NK-92 (cell line): ENCODE results near the gene PIGZ.
"Not testable (repeated sequence)": the region's sequence is repeated elsewhere in the genome, so short reads cannot be mapped to it uniquely, and the experiment has no call there.

ENCODE experiments used
- DNase-seq: peaks from one replicate; lab custom pipeline; 2025; ENCODE audit not compliant: unreplicated experiment; lab: John Stamatoyannopoulos, UW

Gene PIGZ

DNA sequence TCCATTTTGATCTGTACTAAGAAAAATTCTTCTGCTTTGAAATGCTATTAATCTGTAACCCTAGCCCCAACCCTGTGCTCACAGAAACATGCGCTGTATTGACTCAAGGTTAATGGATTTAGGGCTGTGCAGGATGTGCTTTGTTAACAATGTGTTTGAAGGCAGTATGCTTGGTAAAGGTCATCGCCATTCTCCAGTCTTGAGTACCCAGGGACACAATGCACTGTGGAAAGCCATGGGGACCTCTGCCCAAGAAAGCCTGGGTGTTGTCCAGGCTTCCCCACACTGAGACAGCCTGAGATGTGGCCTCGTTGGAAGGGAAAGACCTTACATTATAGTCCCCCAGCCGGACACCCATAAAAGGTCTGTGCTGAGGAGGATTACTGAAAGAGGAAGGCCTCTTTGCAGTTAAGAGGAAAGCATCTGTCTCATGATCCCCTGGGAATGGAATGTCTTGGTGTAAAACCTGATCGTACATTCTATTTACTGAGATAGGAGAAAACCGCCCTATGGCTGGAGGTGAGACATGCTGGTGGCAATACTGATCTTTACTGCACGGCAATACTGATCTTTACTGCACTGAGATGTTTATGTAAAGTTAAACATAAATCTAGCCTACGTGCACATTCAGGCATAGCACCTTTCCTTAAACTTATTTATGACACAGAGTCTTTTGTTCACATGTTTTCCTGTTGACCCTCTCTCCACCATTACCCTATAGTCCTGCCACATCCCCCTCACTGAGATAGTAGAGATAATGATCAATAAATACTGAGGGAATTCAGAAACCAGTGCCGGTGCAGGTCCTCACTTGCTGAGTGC lies 6.3 kb downstream of the PIGZ start:
- DNase-seq: no peak

DNA sequence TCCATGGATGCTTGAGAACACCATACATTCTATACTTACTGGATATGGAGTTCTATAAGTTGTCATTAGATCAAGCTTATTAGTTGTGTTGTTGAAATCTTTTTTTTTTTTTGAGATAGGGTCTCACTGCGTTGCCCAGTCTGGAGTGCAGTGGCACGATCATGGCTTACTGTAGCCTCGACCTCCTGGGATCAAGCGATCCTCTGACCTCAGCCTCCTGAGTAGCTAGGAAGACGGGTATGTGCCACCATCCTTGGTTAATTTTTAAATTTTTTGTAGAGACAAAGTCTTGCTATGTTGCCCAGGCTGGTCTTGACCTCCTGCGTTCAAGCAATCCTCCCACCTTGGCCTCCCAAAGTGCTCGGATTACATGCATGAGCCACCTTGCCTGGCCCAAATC lies 13.8 kb downstream of the PIGZ start:
- DNase-seq: no peak

DNA sequence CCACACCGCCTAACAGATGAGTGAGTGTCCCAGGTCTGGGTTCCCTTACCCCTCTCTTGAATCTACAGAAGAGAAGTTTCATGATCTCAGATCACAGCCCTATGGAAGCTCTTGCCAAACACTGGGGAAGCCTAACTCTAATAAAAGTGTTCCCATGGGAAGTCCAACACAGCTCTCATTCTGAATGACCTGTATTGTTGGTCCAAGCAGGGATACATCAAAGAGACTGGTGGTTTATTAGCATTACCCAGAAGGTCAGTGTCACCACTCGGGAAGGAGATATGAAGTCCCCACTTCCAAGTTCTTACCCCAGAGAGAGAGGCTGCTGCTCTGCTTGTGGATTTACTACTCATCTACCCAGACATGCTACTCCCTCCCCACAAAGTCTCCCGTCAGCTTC lies 17.3 kb downstream of the PIGZ start:
- no peak for DNase-seq

DNA sequence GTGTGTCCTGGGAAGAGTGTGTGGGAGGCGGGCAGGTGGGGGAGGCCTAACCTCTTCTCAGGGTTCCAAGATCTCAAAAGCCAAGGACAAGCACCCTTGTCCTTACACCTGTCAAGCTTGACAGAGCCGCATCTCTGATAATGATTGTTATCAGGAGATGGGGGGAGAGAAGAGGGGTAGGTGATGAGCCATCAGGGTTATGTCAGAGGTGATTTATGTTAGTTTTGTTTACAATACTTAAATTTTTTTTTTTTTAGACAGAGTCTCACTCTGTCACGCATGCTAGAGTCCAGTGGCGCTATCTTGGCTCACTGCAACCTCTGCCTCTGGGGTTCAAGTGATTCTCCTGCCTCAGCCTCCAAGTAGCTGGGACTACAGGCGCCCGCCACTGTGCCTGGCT lies 18.9 kb downstream of the PIGZ start:
- DNase-seq: no peak

DNA sequence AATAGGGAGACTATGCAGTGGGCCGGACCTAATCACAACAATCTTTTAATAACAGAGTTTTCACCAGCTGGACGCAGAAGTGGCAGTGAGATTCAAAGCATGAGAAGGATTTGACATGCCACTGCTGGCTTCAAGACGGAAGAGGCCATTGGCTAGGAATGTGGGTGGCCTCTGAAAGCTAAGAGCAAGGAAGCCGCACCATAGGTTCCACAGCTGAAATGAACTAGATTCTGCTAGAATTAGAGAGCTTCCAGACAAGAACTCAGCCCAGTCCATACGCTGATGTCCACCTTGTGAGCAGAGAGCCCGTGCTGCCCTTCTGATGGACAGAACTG lies 19.4 kb downstream of the PIGZ start:
- no peak for DNase-seq

DNA sequence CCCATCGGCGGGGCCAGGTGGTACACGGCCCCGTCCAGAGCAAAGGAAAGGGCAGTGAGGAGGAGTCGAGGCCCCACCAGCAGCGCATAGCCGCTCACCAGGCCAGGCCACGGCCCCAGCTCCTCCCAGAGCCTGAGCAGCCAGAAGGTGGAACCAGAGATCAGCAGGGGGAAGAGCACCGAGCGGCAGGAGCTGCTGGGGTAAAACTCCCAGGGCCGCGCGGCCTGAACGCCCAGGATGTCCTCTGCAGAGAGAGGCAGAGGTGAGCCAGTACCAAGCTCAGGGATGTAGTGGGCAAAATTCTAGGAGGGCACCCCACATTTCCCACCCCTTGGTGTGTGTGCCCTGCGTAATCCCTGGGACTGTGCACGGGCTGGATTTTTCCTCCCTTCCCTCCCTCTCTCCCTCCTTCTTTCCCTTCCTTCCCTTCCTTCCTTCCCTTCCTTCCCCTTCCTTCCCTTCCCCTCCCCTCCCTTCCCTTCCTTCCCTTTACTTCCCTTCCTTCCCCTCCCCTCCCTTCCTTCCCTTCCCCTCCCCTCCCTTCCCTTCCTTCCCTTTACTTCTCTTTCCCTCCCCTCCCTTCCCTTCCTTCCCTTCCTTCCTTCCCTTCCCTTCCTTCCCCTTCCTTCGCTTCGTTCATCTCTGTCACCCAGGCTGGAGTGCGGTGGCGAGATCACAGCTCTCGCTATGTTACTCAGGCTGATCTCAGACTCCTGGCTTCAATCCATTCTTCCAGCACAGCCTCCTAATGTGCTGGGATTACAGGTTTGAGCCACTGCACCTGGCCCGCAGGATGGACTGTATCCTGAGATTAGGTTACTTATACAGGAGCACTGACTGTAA lies 20.0 kb downstream of the PIGZ start:
- DNase-seq: no peak

DNA sequence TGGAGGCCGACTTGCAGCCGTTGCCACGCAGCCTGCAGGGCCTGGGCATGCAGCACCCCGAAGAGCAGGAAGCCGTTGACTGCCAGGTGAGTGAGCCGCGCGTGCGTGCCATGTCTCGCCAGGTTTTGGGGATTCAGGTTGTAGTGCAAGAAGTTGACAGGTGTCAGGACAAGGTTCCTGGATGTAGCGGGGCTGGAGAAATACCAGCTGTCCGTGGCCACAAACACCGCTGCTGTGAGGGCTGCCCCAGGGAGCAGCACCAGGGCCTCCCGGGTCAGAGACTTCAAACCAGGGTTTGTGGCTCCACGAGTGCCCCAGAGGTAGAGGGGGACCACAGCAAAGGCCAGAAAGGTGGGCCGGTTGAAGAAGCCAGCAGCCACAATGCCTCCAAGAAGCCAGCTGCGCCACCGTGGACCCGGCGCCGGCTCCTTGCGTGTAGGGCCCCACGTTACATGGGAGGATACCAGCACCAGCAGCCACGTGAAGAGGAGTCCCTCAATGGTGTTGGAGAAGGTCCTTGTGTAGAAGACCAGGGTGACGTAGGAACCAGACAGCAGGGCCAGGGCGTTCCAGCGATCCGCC lies 20.7 kb downstream of the PIGZ start:
- no peak for DNase-seq

DNA sequence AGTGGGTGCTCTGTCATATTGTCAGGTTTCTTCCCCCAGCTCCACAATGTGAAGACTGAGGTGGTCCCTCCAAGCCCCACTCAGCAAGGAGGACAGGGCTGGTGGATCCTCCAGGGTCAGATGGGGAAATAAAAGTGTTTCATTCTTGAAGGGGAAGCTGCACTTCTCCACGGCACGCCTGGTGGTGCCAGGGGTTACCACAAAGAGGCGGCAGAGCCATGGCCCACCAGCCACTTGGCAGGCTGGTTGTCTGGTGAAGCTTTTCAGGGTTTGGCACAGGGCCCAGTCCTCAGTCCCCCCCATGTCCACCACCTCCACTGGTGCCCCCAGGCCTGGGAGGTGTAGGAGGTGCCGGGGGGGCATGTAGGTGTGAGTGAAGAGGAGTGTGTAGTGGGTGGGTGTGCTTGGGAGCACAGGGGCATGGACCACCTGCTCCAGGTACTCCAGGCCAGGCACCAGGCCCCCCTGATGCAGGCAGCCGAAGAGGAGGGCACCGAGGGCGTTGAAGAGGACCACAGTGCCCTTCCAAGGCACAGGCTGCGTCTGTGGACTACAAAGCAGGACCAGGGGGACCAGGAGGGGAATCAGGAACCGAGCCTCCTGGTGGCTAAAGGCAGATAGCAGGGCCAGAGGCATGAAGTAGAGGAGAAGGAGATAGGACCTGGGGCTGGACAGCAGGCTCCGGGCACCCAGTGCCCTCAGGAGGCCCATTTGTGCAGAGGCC lies 21.3 kb downstream of the PIGZ start:
- DNase-seq: no peak

DNA sequence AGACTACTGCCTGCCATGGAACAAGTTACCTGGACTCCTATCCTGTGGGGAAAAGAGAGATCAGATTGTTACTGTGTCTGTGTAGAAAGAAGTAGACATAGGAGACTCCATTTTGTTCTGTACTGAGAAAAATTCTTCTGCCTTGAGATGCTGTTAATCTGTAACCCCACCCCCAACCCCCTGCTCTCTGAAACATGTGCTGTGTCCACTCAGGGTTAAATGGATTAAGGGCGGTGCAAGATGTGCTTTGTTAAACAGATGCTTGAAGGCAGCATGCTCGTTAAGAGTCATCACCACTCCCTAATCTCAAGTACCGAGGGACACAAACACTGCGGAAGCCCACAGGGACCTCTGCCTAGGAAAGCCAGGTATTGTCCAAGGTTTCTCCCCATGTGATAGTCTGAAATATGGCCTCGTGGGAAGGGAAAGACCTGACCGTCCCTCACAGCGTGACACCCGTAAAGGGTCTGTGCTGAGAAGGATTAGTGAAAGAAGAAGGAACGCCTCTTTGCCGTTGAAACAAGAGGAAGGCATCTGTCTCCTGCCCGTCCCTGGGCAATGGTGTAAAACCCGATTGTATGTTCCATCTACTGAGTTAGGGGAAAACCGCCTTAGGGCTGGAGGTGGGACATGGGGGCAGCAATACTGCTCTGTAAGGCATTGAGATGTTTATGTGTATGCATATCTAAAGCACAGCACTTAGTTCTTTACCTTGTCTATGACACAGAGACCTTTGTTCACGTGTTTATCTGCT lies 24.4 kb downstream of the PIGZ start:
- not testable (repeated sequence) for DNase-seq

DNA sequence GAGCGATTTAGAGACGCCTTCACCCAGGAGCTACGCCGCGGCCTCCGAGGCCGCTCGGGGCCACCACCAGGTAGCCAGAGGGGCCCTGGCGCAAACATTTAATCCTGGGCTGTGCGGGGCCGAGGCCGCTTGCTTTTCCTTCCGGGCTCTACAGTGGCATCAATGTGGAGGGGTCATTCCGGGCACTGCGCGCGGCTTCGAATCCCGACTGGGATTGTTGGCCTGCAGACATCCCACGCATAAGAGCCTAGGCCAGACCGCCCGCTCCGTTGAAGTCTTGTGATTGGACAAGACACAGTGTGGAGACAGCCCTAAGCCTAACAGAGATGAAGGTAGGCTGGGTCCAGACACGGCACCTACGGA lies 25.7 kb downstream of the PIGZ start:
- no peak for DNase-seq

DNA sequence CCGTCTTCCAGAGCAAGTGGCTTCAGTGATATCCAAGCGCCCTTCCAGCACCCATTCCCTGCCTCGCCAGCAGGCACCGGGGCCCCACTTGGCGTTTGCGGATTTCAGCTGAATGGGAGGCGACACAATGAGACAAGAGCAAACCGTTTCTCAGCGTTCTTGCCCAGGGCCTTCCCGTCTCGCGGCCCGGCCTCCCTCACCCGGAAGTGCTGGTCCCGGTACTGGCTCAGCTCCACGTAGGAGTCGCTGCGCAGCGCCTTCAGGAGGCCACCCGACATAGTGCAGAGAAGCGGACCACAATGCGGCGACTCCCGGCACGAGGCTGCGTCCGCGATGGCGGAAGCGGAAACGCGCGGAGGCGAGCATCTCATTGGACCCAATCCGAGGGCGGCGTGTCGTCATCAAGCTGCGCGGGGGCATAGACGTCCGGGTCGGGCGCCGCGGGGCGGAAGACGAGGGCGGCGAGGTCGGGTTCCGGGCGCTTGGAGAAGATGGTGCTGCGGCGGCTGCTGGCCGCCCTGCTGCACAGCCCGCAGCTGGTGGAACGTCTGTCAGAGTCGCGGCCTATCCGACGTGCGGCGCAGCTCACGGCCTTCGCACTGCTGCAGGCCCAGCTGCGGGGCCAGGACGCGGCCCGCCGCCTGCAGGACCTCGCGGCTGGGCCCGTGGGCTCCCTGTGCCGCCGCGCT lies 26.3 kb downstream of the PIGZ start, which contains the start of gene NCBP2:
NCBP2 (minus strand) TSS at position 303 of the 689 bp plus-strand sequence; CDS start at position 278, 25 bp downstream.
- DNase-seq: peak; percentile 91

DNA sequence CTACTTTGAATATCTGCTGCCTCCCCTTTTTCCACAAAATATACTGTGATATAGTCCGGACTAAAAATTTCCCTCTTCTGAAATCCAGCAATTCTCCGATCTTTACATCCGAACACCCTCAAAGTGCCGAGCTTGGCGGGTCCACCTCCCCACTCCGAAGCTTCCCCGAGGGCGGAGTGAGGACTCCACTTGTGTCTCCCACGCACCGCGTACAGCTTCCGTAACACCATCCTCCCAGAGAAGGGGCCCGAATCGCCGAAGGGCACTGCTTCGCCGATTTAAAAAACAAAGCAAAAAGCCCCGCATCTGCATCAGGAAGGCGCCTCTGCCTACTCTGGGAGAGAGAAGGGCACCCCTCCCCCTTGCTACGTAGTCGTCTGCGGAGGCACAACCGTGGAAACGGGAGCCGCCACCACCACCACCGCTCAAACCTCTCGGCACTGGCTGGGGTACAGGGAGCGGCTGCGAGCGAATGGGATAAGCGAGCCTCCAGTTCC lies 26.9 kb downstream of the PIGZ start:
- DNase-seq: no peak

DNA sequence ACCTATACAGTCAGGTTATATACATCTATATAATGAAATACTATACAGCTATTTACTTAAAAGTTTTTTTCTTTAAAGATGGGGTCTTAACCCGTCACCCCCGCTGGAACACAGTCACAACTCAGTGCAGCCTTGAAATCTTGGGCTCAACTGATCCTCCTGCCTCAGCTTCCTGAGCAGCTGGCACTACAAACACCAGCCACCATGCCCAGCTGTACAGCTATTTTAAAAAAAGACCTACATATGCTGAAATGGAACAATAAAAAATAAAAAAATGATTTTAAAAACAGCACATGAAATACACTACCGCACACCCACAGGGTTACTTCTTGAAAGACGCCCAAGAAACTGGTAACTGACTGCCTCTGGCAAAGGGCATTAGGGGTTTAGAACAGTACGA lies 30.1 kb downstream of the PIGZ start:
- DNase-seq: no peak

DNA sequence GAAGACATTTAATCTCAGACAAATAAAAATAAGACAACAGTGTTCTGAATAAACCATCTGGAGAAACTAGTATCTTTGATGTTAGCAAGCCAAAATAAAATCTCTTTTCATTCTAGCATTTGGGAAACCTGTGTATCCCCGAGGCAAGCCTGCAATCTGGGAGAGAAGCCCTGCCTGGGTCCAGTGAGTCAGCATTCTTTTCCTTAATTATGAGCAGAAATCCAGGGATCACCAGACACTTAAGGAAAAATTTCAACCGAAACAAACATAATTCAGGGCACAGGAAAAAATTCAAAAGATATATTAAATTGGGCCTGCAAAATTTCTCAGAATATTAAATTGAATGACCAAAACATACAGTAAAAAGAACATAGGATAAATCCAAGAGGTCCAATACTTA lies 30.5 kb downstream of the PIGZ start:
- no peak for DNase-seq

DNA sequence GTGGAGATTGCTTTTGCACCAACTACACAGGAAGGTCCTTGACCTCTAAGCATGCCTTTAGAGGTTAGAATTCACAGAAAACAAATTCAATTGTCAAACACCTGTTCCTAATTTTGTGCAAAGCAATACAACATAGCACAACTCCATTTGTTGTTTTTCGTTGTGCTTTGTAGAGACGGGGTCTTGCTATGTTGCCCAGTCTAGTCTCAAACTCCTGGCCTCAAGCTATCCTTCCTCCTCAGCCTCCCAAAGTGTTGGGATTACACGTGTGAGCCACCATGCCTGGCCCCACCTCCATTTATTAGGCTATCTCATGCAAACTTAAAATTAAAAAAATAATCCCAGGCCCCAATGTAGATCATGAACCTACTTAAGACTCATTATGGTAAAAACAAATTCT lies 32.3 kb downstream of the PIGZ start:
- no peak for DNase-seq

DNA sequence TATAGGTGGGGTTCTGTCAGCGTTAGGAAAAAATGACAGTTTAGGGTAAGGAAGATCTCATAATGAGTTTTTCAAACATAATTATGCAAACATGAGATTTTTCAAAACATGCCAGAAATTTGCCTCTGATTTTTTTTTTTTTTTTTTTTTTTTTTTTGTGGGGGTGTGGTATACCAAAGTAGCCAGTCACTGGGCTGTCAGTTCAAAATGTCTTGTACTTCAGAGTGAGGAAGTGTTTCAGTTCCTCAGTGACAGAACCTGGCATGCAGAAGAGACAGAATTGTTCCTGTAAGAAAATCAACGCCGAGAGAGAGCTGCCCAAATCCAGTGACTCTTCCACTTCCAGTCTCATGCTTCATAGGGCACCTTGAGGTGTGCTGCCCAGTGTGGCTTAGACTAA lies 36.0 kb downstream of the PIGZ start:
- DNase-seq: no peak

DNA sequence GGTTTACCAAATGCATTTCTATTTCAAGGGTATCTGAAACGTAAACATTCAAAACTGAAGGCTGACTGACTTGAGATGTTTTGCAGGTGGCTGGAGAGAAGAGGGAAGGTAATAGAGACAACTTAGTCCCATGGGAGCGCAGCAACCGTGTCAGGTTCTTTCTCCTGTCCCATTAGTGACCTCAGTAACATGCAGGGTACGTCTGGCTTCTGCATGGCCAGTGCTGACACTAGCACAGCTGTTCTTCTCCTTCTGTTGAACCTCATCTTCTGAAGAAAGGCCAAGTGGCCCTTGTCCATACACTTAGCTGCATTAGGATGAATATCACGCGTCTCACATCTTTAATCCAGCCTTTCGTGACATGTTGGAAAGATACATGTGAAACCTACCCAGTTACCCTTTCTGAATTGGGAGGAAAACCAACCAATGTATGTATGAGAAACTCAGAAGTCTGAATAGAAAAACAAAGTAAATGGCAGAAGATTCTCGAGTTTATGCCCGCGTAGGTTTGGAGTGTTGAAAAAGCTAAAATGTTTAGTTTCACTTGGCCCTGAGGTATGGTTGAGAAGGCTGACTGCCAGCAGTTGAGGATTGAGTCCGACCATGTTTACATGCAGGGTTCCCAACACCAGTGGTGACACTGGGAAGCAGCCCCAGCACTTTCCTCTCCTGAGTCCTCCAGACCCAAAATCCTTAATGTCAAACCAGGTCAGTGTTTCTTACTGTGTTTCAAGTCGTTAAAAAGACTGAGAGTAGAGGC lies 36.6 kb downstream of the PIGZ start:
- no peak for DNase-seq

DNA sequence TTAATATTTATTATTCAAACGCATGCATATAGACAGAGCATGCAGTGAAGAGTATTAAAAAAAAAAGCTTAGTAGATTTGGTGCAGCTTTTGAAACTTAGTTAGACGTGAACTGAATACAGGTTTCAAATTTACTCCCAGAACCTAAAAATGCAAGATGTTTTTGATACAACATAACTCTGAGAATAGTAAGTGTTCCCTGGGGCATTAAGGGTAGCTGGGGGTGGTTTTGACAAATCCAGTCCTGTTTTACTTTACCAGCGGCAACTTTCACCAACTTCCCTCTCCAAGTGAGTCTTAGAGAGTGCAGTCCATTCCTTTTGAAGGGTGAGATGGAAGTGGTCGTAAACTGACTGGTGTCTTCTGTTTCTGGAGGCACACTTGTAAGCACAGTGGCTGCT lies 37.5 kb downstream of the PIGZ start:
- no peak for DNase-seq
